K562 (cell line): ENCODE data around the gene SLC25A18. TPM values are rescaled to one million over a fixed set of nuclear protein-coding genes. Genes with fewer than 3 reads are reported as not detected.

Experiments used
- ATAC-seq: fragments of 200-7000 bp; cut with Tn5 transposase; 3 replicates; pipeline ENCODE4 v1.9.1; 2020; ENCODE audit warnings: moderate library complexity
- BruUV-seq: library from RNA; stranded (reverse); fragments of 400-500 nt; replicated peaks from 2 replicates; lab custom pipeline; 2021; lab: Mats Ljungman, UMichigan
- CTCF ChIA-PET: fragments of 300-600 bp; formaldehyde crosslinking; extraction: SDS; loops from one replicate; lab custom pipeline; 2021; ENCODE audit warnings: low intra/inter-chr PET ratio; lab: Yijun Ruan, JAX
- POLR2A ChIA-PET: fragments of 300-600, 350-650 bp; sonication (Branson Sonifier 250); formaldehyde crosslinking; extraction: SDS; loops from one replicate; lab custom pipeline; 2021; ENCODE audit warnings: antibody characterized with exemption, inconsistent platforms; lab: Yijun Ruan, JAX
- DNase-seq, 4 experiments: peaks; one replicate each; pipeline versions ENCODE4 v3.0.0 to v3.0.0-alpha.2; 2011 to 2018; ENCODE audit warnings: low spot score in 3 of 4, mixed read lengths in 3 of 4; ENCODE audit errors: extremely low read depth in 1 of 4
- FAIRE-seq: peaks from 2 replicates; lab custom pipeline; 2011; peaks lifted over from hg19 to GRCh38; lab: Jason Lieb, UNC
- H2AFZ ChIP-seq: 2 replicates; pipeline ENCODE4 v1.6.0; 2011; ENCODE audit warnings: low read depth, low read length, control low read depth, inconsistent platforms
- H3K27ac ChIP-seq: fragments of 200-600 bp; 3 replicates; pipeline ENCODE4 v1.8.0; 2011; ENCODE audit warnings: low read depth, mild to moderate bottlenecking, control low read depth, inconsistent platforms, low read length, moderate library complexity, mixed read lengths; ENCODE audit errors: extremely low read depth
- H3K27me3 ChIP-seq, 2 experiments: fragments of 300-600 bp in 1 of 2; 2 replicates in 1 of 2; 3 replicates in 1 of 2; pipeline versions ENCODE4 v1.6.0 to v1.8.0; 2011; ENCODE audit warnings: inconsistent platforms in 2 of 2, low read length in 2 of 2, mild to moderate bottlenecking in 1 of 2, mixed read lengths in 1 of 2, moderate library complexity in 1 of 2; ENCODE audit not compliant: control insufficient read depth in 2 of 2, insufficient read depth in 2 of 2
- H3K36me3 ChIP-seq: fragments of 300-600 bp; 3 replicates; pipeline ENCODE4 v1.8.0; 2011; ENCODE audit warnings: mild to moderate bottlenecking, low read length, inconsistent platforms; ENCODE audit not compliant: control insufficient read depth, insufficient read depth
- H3K4me1 ChIP-seq, 2 experiments: fragments of 200-600 bp in 1 of 2; replicated peaks in 1 of 2; 2 replicates in 1 of 2; 3 replicates in 1 of 2; pipeline versions ENCODE4 v1.5.1 to v1.8.0; 2011; ENCODE audit warnings: inconsistent platforms in 2 of 2, low read length in 2 of 2, mild to moderate bottlenecking in 1 of 2, mixed read lengths in 1 of 2, moderate library complexity in 1 of 2; ENCODE audit not compliant: control insufficient read depth in 2 of 2, insufficient read depth in 2 of 2
- H3K4me2 ChIP-seq: 2 replicates; pipeline ENCODE4 v1.6.1; 2011; ENCODE audit warnings: low read length, control low read depth, inconsistent platforms, mixed read lengths; ENCODE audit not compliant: insufficient read depth
- H3K4me3 ChIP-seq: fragments of 200-600 bp; sonication (generic), shearing (Covaris generic); 2 replicates; pipeline ENCODE4 v1.5.1; 2016; ENCODE audit warnings: control low read depth, inconsistent platforms
- H3K79me2 ChIP-seq: fragments of 200-600 bp; 3 replicates; pipeline ENCODE4 v1.8.0; 2011; ENCODE audit warnings: low read length, inconsistent platforms; ENCODE audit not compliant: control insufficient read depth, insufficient read depth
- H3K9ac ChIP-seq, 2 experiments: 2 replicates each; pipeline versions ENCODE4 v1.6.0 to v1.6.1; 2011; ENCODE audit warnings: low read depth in 2 of 2, low read length in 2 of 2, control low read depth in 1 of 2, inconsistent platforms in 1 of 2, mild to moderate bottlenecking in 1 of 2, mixed read lengths in 1 of 2; ENCODE audit not compliant: insufficient read depth in 1 of 2
- H3K9me1 ChIP-seq: one replicate; pipeline ENCODE4 v1.6.0; 2011; ENCODE audit warnings: inconsistent platforms, mild to moderate bottlenecking, low read length, moderate library complexity; ENCODE audit not compliant: control insufficient read depth, insufficient read depth
- H3K9me3 ChIP-seq: replicated peaks from 2 replicates; pipeline ENCODE4 v1.5.1; 2011; ENCODE audit warnings: low read depth, low read length, inconsistent platforms; ENCODE audit not compliant: control insufficient read depth, insufficient read depth
- H4K20me1 ChIP-seq: replicated peaks from 2 replicates; pipeline ENCODE4 v1.6.1; 2011; ENCODE audit warnings: low read length, inconsistent platforms, mixed read lengths; ENCODE audit not compliant: control insufficient read depth, insufficient read depth
- ARID2 ChIP-seq: fragments of 450-650 bp; IDR thresholded peaks from 2 replicates; pipeline ENCODE4 v1.6.1; 2017; ENCODE audit warnings: antibody characterized with exemption, mild to moderate bottlenecking
- FOXK1 ChIP-seq: sonication (generic); formaldehyde crosslinking; IDR thresholded peaks from 2 replicates; pipeline ENCODE4 v1.8.0; 2022; ENCODE audit warnings: missing genetic modification reagents, mild to moderate bottlenecking, borderline replicate concordance
- IRF9 ChIP-seq: fragments of 450-650 bp; IDR thresholded peaks from 2 replicates; pipeline ENCODE4 v1.6.1; 2016; ENCODE audit warnings: missing biosample characterization, missing genetic modification characterization
- JUN ChIP-seq, 2 experiments: sonication (generic) in 1 of 2; formaldehyde crosslinking in 1 of 2; IDR thresholded peaks; 2 replicates each; pipeline versions ENCODE4 v1.6.1 to v1.8.0; 2012 to 2022; ENCODE audit warnings: borderline replicate concordance in 2 of 2, mild to moderate bottlenecking in 2 of 2, improper control_type of control experiment in 1 of 2, low read depth in 1 of 2, low read length in 1 of 2, missing genetic modification reagents in 1 of 2
- PKNOX1 ChIP-seq: fragments of 450-650 bp; IDR thresholded peaks from 2 replicates; pipeline ENCODE4 v1.6.1; 2016
- TBL1XR1 ChIP-seq, 2 experiments: IDR thresholded peaks; 2 replicates each; pipeline ENCODE4 v1.6.1; 2012; ENCODE audit warnings: improper control_type of control experiment in 2 of 2, low read length in 2 of 2, mild to moderate bottlenecking in 1 of 2
- TCFL5 ChIP-seq: fragments of 250-450 bp; sonication (Bioruptor Pico); conservative IDR thresholded peaks from 2 replicates; pipeline ENCODE4 v1.6.1; 2021; ENCODE audit warnings: mild to moderate bottlenecking, moderate library complexity, matching md5 sums
- ZBTB5 ChIP-seq: fragments of 450-650 bp; IDR thresholded peaks from 2 replicates; pipeline ENCODE4 v1.6.1; 2017; ENCODE audit warnings: antibody characterized with exemption
- ZFX ChIP-seq: sonication (generic); formaldehyde crosslinking; IDR thresholded peaks from 2 replicates; pipeline ENCODE4 v1.8.0; 2022; ENCODE audit warnings: mild to moderate bottlenecking, missing genetic modification reagents, moderate library complexity
- WGBS: fragments of 100-300 bp; shearing (Covaris generic); methylation state at CpG from one replicate; pipeline ENCODE4 v1.1.6; 2016; ENCODE audit warnings: low coverage, mixed read lengths; ENCODE audit not compliant: insufficient coverage; ENCODE audit errors: missing lambda C conversion rate; 5-methylcytosine and 5-hydroxymethylcytosine counted together
- in situ Hi-C: fragments of 300-500 bp; cut with MboI; formaldehyde crosslinking; loops from 4 replicates; pipeline ENCODE4 v1.15.0; 2018; ENCODE audit warnings: inconsistent platforms, mixed read lengths
- intact Hi-C: fragments of 100-400 bp; cut with micrococcal nuclease; formaldehyde crosslinking; loops from 2 replicates; pipeline ENCODE4 v1.14.2; 2022
- polyA plus RNA-seq, 8 experiments: library from polyadenylated mRNA; depleted of rRNA in 4 of 8; stranded (reverse) in 5 of 8; unstranded in 3 of 8; fragments of >200 nt; fragmentation: Nextera tagmentation in 2 of 8; fragmentation: Illumina TruSeq in 1 of 8; extraction: Ambion mirVana in 2 of 8; extraction: Trizol in 1 of 8; gene quantifications; 2 replicates each; pipeline versions ENCODE4 v1.2.1 to v1.2.3, GENCODE V29; 2011 to 2014; ENCODE audit warnings: inconsistent platforms in 1 of 8, missing spikeins in 1 of 8
- total RNA-seq, 7 experiments: library from RNA; depleted of rRNA in 6 of 7; stranded (reverse); fragments of >200 nt in 6 of 7; fragmentation: Illumina TruSeq in 2 of 7; extraction: Trizol in 2 of 7; gene quantifications; 2 replicates each; pipeline versions ENCODE4 v1.2.1 to v1.2.3, GENCODE V29; 2011 to 2021; ENCODE audit warnings: low replicate concordance in 1 of 7

SLC25A18 gene
- total and polyA plus RNA-seq, 9 of the 15 experiments (the other 6 are each of a cell fraction or from before 2014, with no cell fraction given): 0.04 TPM; not detected in 8

- no peak for FAIRE-seq
- POLR2A ChIA-PET: interaction anchor here (0.6 to 1.9 kb wide), 5 partner anchors 8 to 21 kb away, joined by 3 to 12 read pairs (median 4); no protein-coding TSS in a partner anchor
- intact Hi-C loops (no loop called here), in situ Hi-C loops (no loop called here)
- no peak for TF ChIP-seq ARID2
- TF ChIP-seq PKNOX1: 0 out of 2 replicates have a peak, but pooled peaks have one; percentile 7
- CTCF ChIA-PET: no interaction called here
- no peaks in the 10 kb centered on the region for H3K9me1 ChIP-seq
- H3K4me1 ChIP-seq: no peaks in the 10 kb centered on the region; a peak in 1 of 5 replicates
- H3K9me3 ChIP-seq: no peaks in the 10 kb centered on the region
- no peak overlapping the region for H3K4me2 ChIP-seq
- H4K20me1 ChIP-seq: no peaks in the 10 kb centered on the region
- no peak overlapping the region for H3K27ac ChIP-seq
- H3K27me3 ChIP-seq: peaks cover 4 to 14% of the 10 kb centered on the region in 2 experiments; a peak in 2 of 5 replicates
- no peak overlapping the region for H3K9ac ChIP-seq
- H3K36me3 ChIP-seq: peaks cover 20% of the 10 kb centered on the region; the same call in 1 of the 3 replicates
- WGBS: 15% methylated on average over 14 of the region's 14 CpGs
- ATAC-seq: peak; percentile 17
- H2AFZ ChIP-seq: no peak overlapping the region
- no peaks in the 10 kb centered on the region for H3K79me2 ChIP-seq
- no TSS peak for BruUV-seq
- H3K4me3 ChIP-seq: no peak overlapping the region
- DNase-seq: no peak
Observed at GRCh38 chr22:17586831-17587440, 23.6 kb downstream of the SLC25A18 start.

DNA sequence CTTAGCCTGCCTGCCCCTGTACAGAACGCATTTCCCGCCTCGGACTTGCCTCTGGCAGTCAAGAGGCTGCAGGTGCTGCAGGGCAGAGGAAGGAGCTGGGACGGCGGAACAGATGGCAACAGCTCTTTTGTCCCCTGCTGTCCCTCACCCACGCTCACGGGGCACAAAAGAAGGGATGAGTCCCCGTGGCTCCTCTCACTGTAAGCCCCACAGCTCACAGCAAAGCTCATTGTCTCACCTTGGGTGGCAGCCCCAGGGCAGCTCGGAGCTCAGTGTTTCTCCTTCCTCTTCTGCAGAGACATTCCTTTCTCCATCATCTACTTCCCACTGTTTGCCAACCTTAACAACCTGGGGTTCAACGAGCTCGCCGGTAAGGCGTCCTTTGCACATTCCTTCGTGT is 24.3 kb downstream of the SLC25A18 start:
- ChIA-PET POLR2A (interaction anchor here (0.6 to 1.9 kb wide), 6 partner anchors 7 to 39 kb away, joined by 3 to 12 read pairs (median 4); no protein-coding TSS in a partner anchor), CTCF (no interaction called here)
- H3K4me1 ChIP-seq: no peaks in the 10 kb centered on the region
- in situ Hi-C loops (no loop called here), intact Hi-C loops (no loop called here)
- H3K36me3 ChIP-seq: peaks cover 27% of the 10 kb centered on the region; the same call in 1 of the 3 replicates
- peak; percentile 27 for ATAC-seq
- H3K9me1 ChIP-seq: no peaks in the 10 kb centered on the region
- TF ChIP-seq TBL1XR1 (IDR thresholded peaks at IDR 0.05; ENCODE audit: low read length in 2 of 2): no peak
- no peak for TF ChIP-seq ZBTB5
- no peak for TF ChIP-seq ZFX (CRISPR knock-in tag)
- TF ChIP-seq IRF9: no peak
- TF ChIP-seq TCFL5 (CRISPR knock-in tag): no peak
- no peak for TF ChIP-seq FOXK1 (CRISPR knock-in tag)
- TF ChIP-seq JUN (IDR thresholded peaks at IDR 0.05; ENCODE audit: borderline replicate concordance, low read depth, low read length): no peak
- TF ChIP-seq JUN (CRISPR knock-in tag; IDR thresholded peaks at IDR 0.05; ENCODE audit: borderline replicate concordance): no peak
- BruUV-seq: no TSS peak
- H3K4me2 ChIP-seq: no peak overlapping the region
- H2AFZ ChIP-seq: no peak overlapping the region
- 38% methylated on average over 14 of the region's 14 CpGs for WGBS
- H3K9ac ChIP-seq: 0 out of 4 replicates have a peak overlapping the region, but pooled peaks of 1 of the 2 experiments have one; percentile 4
- H4K20me1 ChIP-seq: no peaks in the 10 kb centered on the region
- no peaks in the 10 kb centered on the region for H3K9me3 ChIP-seq
- H3K27ac ChIP-seq: no peak overlapping the region
- no peak overlapping the region for H3K4me3 ChIP-seq
- FAIRE-seq: no peak
- H3K79me2 ChIP-seq: no peaks in the 10 kb centered on the region
- peaks cover 4 to 9% of the 10 kb centered on the region in 2 experiments; a peak in 2 of 5 replicates for H3K27me3 ChIP-seq
- DNase-seq: no peak
